Eye (tissue), 1 donor: ENCODE measurements around the gene ODR4.
"Not testable (repeated sequence)": the region's sequence is repeated elsewhere in the genome, so short reads cannot be mapped to it uniquely, and the experiment has no call there.

Experiments
- DNase-seq: peaks from one replicate; pipeline ENCODE4 v3.0.0-alpha.2; 2015

The ODR4 gene

DNA sequence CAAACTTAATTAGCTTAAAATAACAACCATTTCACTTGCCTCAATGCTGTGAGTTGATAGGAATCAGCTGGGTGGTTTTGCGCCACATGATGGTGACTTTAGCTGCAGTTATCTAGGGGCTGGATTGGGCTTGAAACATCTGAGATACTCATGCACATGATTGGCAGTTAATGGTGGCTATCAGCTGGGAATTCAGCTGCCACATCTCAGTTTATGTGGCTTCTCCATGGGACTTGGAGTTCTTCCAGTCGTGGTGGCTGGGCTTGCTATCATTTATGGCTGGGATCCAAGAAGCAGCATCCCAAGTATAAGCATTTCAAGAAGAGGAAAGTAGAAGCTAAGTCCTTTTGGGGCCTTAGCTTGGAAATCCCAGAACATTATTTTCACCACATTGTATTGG is 48.9 kb downstream of the ODR4 start:
- DNase-seq, result no peak

DNA sequence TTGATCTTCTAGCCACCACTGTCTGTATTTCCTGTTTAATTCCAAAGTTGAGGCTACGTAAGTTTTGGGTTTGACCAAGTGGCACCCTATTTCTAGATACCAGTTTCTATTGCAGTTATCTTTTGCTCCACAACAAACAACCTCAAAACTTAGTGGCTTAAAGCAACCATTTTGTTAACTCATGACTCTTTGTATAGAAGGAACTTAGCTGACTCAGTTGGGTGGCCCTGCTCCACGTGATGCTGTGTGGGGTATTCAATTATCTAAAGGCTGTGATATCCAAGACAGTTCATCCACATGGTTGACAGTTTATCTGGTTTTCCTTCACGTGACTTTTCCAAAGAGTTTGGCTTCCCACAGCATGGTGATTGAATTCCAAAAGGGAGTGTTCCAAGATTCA is 50.5 kb downstream of the ODR4 start:
- DNase-seq, result no peak

DNA sequence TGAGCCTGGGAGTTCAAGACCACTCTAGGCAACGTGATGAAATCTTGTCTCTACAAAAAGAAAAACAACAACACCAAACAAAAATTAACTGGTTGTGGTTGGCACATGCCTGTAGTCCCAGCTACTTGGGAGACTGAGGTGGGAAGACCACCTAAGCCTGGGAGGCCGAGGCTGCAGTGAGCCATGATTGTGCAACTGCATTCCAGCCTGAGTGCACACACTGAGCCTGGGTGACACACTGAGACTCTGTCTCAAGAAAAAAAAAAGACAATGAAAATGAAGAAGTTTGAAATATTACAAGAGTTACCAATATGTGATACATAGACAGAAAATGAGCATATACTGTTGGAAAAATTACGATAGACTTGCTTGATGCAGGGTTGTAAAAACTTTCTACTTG is 53.4 kb downstream of the ODR4 start:
- no peak for DNase-seq

- DNase-seq, result no peak
These were observed 59.7 kb downstream of the ODR4 start for GRCh38 chr1:186435336-186435735.

GRCh38 chr1:186438567-186438966 is 62.9 kb downstream of the ODR4 start:
- DNase-seq, result no peak

DNA sequence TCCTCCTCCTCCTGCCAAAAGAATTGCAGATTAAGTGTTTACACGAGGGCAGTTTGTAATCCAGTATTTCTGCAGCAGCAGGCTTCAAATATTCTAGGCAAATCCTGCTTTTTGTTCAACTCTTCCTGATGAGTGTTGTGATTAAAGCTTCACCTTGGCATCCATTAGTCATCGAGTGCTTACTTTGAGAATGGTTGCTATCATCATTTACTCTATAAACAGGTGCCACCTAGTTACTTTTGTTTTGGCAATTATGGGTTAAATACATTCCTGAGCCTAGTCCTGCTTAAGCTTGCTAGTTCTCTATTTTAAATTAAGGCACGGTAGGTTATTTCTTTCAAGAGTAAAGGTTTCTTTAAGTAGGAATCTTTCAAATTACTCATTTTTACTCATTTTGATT is 64.9 kb downstream of the ODR4 start:
- DNase-seq, result no peak

GRCh38 chr1:186442651-186443375 is 67.2 kb downstream of the ODR4 start:
- no peak for DNase-seq

DNA sequence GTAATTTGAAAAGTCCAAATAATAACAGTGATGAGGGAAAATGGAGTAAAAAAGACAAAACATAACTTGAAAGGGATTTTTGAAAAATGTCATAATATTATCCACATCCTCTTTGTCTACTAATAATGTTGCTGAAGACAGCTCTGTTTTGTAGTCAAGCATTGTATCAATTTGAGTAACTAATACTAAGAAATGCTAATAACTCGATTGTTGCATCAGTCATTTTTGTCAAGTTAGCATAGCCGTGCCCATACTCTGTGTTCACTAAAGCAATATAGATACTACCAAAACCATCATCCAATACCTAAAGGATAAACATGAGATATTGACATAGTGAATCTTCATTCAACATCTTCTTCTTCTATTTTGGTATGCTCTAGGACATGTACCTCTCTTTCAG is 68.0 kb downstream of the ODR4 start:
- DNase-seq, result no peak

- DNase-seq, result no peak
These were observed 70.5 kb downstream of the ODR4 start for GRCh38 chr1:186446152-186446551.

GRCh38 chr1:186454981-186455380 is 79.3 kb downstream of the ODR4 start:
- DNase-seq, result no peak

- no peak for DNase-seq
These were observed 81.2 kb downstream of the ODR4 start for GRCh38 chr1:186456729-186457255.

- DNase-seq, result not testable (repeated sequence)
These were observed 83.5 kb downstream of the ODR4 start for GRCh38 chr1:186459161-186459560.

- no peak for DNase-seq
These were observed 85.4 kb downstream of the ODR4 start, which contains the start of gene PDC for GRCh38 chr1:186461014-186461413. Gene PDC (minus strand): TSS chr1:186461114. CDS start chr1:186449459, 11,655 bp downstream.

DNA sequence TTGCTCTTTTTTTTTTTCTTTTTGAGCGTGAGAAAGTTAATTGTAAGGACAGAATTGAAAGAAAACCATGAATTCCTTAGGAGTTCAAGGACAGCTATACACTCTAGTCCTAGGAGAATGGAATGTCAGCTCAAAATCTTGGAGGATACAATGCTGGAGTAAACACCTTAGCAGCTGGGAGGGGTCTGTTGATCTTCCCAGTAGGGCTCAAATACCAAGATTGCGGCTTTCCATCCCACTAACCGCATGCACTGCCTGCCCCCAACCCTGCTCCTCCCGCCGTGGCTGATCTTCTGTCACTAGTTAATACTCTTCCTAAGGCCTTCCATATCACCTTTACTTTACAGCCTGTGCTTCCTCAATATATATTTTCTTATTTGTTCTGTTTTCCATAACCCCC is 87.9 kb downstream of the ODR4 start:
- DNase-seq, result no peak

DNA sequence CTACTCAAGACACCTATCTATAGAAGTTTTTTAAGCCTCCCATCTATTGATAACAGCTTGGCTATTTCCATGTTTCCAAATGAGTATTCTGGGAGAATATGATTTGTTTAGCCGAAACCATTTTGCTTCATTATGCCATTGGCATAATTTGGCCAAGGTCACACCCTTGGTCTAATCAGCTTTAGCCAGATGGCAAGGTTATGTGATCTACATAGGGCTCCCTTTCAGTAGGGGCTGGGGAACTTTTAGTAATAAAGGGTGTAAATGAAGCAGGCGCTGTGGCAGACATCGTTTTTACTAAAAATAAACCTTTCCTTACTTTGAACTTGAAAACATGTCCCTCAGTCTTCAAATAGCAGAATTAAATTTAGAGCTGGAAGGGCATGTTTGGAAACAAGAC is 88.3 kb downstream of the ODR4 start:
- DNase-seq, result no peak

GRCh38 chr1:186465491-186465890 is 89.9 kb downstream of the ODR4 start:
- DNase-seq, result not testable (repeated sequence)

DNA sequence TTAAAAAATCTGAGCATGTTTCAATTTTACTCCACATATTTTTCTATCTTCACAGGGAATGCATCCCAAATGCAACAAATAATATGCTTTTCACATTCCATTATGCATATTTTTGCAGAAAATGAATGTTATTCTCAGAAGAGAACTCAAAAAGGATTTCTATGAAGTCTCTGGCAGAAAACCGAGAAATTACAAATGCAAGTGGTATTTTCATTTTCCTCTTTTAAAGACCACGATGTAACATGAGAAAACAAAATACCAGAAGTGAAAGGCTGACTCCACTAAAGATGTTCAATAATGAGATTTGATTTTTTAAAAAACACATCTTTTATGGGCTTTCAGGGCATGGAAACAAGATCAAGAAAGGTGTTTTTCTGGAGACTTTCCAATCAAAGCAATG is 90.3 kb downstream of the ODR4 start:
- DNase-seq, result no peak
